D721Med (cell line): ENCODE data around the gene ZNF554.

Experiments used
- DNase-seq: peaks from one replicate; pipeline ENCODE4 v3.0.0; 2011; ENCODE audit warnings: low spot score; ENCODE audit not compliant: insufficient read length
- FAIRE-seq: peaks from 2 replicates; lab custom pipeline; 2011; peaks lifted over from hg19 to GRCh38; lab: Jason Lieb, UNC
- CTCF ChIP-seq: IDR thresholded peaks from 2 replicates; pipeline ENCODE4 v1.5.1; 2012; ENCODE audit warnings: mild to moderate bottlenecking, control low read depth; ENCODE audit not compliant: insufficient read depth; ENCODE audit errors: missing control alignments

The ZNF554 gene

GRCh38 chr19:2798158-2798685 is 21.4 kb upstream of the ZNF554 start:
- FAIRE-seq = no peak
- DNase-seq = no peak
- no peak for TF ChIP-seq CTCF

GRCh38 chr19:2798733-2799132 is 20.9 kb upstream of the ZNF554 start:
- FAIRE-seq (no peak), DNase-seq (no peak)

GRCh38 chr19:2799273-2800020 is 20.2 kb upstream of the ZNF554 start:
- DNase-seq (no peak), FAIRE-seq (no peak)
- no peak for TF ChIP-seq CTCF

More at GRCh38 chr19:2798733-2799132, 20.9 kb upstream of the ZNF554 start:
- no peak for TF ChIP-seq CTCF

- DNase-seq (no peak), FAIRE-seq (no peak)
- no peak for TF ChIP-seq CTCF
Observed at GRCh38 chr19:2800506-2800905, 19.2 kb upstream of the ZNF554 start.

GRCh38 chr19:2802826-2803225 is 16.8 kb upstream of the ZNF554 start:
- FAIRE-seq (no peak), DNase-seq (no peak)
- no peak for TF ChIP-seq CTCF

GRCh38 chr19:2803486-2804155 is 16.0 kb upstream of the ZNF554 start:
- FAIRE-seq = no peak
- no peak for TF ChIP-seq CTCF
- no peak for DNase-seq
